DMS53 (cell line): Measurements from ENCODE around the gene LCE1A.

Source experiments
- DNase-seq: peaks from one replicate; lab custom pipeline; 2025; lab: John Stamatoyannopoulos, UW

The LCE1A gene, protein sequence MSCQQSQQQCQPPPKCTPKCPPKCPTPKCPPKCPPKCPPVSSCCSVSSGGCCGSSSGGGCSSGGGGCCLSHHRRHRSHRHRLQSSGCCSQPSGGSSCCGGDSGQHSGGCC

DNA sequence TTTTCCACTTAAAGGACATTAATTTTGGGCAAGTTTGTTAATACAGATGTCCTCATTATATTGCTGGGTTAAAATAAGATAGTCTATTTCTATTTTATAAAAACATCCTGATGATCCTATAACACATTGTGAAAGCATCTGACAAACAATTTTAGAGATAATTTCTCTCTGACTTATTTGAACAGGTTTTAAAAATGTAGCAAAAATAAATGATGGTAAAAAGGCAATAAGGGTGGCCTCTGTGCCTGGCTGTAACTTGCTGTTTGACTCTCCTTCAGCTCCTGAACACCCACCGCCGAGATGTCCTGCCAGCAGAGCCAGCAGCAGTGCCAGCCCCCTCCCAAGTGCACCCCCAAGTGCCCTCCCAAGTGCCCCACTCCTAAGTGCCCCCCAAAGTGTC is at the start of gene LCE1A:
Gene LCE1A (plus strand): TSS at position 301 of the 400 bp plus-strand sequence. CDS start 0 bp downstream, at position 301.
- no peak for DNase-seq

DNA sequence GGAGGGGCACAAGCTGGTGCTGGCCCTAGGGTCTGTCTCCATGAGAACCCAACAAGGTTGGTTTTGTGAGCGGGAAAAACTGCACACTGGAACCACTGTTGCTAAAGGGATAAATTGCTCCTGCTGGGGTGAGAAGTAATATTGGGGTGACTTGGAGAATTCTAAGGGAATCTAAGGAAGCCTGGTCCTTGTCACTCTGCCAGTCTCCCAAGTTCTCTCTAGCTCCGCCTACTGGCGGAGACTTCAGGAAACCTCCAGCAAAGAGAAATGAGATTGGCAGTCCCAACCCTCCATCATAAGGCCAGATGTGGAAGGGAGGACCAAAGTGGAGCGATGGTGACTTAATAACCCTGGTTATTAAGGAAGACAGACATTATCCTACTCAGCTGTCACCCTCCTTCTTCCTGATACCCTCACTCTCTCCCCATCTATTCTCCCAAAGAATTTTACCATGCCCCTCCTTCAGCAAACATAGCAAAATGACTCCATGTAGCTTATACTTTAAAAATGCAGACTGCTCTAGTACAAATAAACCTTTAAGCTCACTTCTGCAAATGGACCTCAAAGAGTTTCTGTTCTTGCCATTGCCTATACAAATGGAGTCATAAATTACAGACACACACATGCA is 49.6 kb upstream of the LCE1A start:
- DNase-seq, result peak; percentile 43

DNA sequence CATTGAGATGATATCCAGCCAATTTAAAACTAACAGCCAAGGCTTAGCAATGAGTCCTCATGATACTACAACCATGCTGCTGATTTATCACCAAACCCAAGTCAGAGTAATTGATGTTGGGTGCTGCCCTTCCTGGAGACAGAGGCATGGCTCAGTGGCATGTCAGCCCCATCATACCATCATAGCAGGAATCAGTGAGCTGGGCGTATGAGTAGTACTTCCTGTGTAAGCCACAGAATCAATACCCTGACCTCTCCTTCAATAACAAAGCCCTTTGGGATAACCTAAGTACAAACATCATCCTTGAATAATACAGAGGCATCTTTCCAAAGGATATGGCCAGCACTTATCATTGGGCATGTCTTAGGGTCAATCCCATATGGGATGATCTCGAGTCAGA is 44.2 kb upstream of the LCE1A start:
- no peak for DNase-seq

DNA sequence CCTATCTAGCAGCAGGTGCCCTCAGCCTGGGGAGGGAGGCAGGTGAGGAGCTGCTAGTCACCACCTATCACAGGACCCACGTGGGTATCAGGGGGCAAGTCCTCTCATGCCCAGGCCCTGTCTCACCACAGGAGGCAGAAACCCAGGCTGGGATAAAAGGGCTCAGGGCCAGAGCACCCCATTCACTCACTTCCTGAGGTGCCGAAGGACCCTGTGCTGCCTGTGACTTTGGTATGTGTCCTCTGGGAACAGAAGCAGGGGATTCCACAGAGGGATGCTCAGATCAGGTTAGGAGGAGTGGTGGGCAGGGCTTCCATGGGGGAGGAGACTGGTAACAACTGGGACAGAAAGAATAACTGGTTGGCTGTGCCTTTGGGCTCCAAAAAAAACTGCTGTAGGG is 41.2 kb upstream of the LCE1A start, which contains the start of gene LCE1E:
Gene LCE1E (plus strand): TSS at position 181 of the 400 bp plus-strand sequence. CDS start 1,043 bp downstream, outside the sequence.
- DNase-seq, result no peak

DNA sequence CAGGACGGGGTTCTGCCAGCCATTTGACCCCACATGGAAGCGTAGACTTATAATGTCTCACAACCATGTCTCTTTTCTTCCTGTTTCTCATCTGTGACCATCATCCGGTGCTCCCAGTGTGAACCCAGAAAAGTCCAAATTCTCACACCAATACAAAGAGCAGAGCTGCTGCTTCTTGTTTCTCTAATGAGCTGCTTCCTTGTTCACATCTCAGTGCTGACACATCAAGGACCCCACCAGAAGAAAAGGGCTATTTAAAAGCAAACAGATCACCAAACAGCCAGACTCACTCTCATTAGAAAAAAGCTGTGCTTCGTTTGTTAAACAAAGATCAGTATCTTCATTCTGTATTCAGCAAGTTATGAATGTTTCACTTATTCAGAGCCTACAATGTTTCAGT is 31.6 kb upstream of the LCE1A start:
- DNase-seq, result no peak

DNA sequence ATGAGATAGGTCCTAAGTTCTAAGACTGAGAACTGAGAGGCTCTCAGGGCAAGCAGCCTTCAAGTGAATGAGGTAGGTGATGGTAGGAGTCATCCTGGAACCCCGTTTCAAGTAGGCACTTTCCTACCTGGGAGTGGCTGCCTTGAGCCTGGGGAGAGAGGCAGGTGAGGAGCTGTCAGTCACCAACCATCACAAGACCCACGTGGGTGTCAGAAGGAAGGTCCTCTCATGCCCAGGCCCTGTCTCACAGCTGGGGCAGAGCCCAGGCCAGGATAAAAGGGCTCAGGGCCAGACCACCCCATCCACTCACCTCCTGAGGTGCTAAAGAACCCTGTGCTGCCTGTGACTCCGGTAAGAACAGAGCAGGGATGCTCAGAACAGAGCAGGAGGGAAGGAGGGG is 30.9 kb upstream of the LCE1A start, which contains the start of gene LCE1D:
Gene LCE1D (plus strand): TSS at position 301 of the 400 bp plus-strand sequence. CDS start 1,074 bp downstream, outside the sequence.
- no peak for DNase-seq

DNA sequence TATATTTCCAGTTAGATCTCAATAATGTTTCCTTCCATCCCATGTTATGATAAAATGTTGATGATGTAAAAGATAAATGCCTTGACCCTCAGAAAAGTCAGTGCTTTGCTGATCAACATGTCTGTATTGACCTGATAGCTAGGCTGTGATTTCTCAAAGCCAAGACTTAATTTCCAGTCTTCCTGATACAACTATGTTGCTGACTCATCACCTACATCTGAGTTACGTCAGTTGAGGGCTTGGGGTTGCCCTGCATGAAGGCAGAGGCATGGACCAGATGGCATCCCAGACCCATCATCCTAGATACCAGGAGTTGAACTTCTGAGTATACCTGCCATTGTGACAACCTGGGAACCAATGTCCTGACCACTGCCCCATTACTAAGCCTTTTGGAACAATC is 25.9 kb upstream of the LCE1A start:
- DNase-seq, result no peak

DNA sequence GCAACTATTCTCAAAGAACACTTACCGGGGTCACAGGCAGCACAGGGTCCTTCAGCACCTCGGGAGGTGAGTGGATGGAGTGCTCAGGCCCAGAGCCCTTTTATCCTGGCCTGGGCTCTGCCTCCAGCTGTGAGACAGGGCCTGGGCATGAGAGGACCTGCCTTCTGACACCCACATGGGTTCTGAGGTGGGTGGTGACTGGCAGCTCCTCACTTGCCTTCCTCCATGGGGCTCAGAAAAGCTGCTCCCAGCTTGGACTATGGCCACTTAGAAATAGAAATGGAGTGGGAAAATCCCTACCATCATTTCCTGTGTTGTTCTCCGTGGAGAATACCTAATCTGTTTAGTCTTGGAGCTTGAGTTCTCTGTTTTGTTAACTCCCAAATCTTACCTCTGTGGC is 20.7 kb upstream of the LCE1A start, which contains the start of gene LCE1C:
Gene LCE1C (minus strand): TSS at position 76 of the 400 bp plus-strand sequence. CDS start 1,173 bp downstream, outside the sequence.
- DNase-seq, result no peak

DNA sequence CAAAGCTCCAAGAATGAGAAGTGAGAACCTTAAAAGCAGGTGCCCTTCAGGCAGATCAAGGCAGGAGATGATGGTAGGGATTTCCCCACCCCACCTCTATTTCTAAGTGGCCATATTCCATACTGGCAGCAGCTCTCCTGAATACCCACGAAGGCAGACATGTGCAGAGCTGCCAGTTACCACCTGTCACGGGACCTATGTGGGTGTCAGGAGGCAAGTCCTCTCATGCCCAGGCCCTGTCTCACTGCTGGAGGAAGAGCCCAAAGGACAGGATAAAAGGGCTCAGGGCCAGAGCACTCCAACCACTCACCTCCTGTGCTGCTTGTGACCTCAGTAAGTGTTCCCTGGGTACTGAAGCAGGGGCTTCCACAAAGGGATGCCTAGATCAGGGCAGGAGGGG is 16.2 kb upstream of the LCE1A start:
- DNase-seq, result no peak

DNA sequence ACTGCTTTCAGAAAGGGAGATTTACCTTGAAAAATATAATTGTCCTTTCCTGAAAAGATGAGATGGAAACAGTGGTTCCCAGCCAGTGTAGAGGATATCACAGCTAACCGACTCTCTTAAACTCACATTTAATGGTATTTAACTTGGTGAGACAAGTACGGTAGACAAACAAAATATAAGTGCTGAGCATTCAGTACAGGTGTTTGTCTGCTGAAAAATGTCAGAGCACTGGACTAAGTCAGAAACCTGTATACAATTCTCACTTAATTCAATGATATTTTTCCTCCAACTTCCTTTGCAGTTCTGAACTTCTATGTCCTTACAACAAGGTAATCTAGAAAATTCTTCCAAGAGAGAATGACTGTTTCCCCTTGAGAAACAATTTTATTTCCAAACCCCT is 15.6 kb upstream of the LCE1A start, which contains the start of gene LCE1B:
Gene LCE1B (plus strand): TSS at position 301 of the 400 bp plus-strand sequence. CDS start 476 bp downstream, outside the sequence.
- no peak for DNase-seq

DNA sequence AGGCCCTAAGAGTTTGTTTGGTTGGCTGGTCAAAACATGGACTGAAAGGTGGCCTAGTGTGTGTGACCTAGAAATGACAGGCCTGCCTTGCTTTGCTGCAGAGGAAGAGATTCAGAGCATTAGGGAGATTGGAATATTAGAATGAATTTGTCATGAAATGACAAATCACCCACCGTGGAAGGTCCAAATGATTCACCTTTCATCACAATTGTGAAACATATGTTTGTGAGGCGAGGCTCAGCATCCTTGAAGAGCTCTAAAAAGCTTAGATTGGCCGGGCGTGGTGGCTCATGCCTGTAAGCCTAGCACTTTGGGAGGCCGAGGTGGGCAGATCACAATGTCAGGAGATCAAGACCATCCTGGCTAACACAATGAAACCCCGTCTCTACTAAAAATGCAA is 10.0 kb upstream of the LCE1A start:
- DNase-seq, result no peak

DNA sequence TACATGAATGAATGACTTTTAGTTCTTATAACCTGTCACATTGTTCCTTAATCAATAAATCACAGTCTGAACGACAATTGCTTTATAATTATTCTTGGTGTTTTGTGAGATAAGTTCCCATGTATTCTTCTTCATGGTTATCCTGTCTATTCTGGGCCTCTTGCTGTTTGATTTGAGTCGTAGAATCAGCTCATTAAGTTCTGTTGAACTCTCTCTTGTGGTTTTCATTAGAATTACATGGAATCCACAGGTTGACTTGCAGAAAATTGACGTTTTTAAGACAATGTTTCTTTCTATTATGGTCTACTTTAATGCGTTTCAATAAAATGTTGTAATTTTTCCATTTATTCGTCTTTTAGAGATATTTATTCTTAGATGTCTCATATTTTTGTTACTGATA is 4.0 kb upstream of the LCE1A start:
- DNase-seq, result no peak

DNA sequence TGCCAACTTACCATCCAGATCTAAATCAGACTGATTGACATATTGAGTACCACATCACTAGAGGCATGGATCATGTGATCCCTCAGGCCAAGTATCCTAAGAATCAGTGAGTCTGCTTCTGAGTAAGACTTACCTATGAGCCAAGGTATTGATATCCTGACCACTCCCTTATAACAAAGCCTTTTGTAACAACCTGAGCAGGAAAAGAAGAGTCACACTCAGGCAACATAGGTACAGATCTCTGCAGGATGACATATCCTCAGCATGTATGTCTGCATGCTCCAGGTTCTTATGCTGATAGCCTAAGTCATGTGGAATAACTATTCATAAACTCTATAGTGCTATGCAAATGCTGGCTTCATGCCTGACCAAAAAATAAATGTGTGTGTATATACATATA is 2.3 kb upstream of the LCE1A start:
- DNase-seq, result no peak

DNA sequence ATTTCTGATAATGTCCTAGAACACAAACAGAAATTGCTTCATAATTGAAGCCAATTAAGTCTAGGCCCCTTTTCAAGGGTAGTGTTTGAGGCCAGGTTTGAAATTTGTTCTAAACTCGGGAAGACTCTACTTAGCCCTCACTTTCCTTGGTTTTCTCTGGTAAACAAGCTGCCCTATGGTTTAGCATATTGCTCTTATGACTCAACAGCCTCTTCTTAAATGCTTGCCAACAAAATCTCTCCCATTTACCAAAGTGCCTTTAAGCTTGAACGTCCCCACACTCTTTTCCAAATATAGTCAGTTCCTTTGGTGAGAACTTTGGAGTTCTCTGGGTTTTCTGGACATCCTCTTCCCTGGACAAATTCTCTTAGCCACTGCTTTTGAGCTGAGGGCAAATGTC is 9.6 kb downstream of the LCE1A start:
- DNase-seq, result no peak

DNA sequence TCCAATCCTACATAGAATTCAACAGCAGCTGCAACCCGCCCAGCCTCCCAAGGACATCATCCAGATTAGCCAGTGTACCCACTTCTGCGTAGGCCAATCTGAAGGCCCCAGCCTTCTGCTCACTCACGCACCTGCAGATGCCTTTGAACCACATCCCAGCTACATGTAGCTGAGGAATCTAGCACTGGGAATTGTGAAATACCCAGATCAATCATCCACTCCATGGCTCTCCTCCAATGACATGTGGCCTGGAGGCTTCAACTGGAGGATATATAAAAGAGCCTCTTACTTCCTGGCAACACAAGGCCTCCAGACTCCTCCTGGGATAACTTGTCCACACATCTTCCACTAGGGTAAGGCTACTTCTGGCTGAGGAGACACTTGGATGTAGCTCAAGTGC is 15.3 kb downstream of the LCE1A start, which contains the start of gene LCE6A:
Gene LCE6A (plus strand): TSS at position 301 of the 400 bp plus-strand sequence. CDS start 665 bp downstream, outside the sequence.
- DNase-seq, result no peak

DNA sequence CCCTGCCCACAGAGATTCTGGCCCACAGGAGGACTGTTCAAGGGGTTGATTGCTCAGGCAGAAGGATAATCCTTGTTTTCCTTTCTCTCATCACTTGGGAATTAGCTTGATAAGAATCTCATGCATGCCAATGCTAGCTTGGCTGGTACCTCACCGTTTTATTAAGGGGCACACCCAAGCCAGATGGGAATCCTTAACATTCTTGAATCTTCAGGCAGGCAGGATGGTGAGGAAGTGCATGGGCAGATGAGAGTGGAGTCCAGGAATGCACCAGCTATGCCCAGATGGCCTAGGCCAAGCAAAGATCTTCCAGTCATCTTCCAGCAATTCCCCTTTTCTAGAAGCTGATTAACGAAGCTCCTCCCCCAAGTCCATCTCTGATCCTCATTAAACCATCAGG is 28.4 kb downstream of the LCE1A start:
- DNase-seq, result no peak

DNA sequence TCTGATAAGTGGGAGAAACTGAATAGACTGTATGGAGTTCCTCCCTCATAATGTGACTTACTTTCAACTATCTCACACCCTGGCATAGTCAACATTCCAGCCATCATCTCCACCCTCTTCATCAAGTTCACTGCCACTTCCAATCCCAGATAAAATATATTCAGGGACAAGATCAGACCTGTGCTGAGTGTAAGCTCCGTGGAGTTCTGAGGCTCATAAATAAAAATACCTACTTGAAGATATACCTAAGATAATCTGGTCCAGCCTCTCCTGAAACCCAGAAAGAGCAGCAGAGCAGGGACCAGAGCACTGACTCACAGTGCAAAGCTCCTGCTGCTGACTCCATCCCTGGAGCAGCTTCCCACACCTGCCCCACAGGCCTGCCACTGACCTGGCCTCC is 30.8 kb downstream of the LCE1A start:
- no peak for DNase-seq

DNA sequence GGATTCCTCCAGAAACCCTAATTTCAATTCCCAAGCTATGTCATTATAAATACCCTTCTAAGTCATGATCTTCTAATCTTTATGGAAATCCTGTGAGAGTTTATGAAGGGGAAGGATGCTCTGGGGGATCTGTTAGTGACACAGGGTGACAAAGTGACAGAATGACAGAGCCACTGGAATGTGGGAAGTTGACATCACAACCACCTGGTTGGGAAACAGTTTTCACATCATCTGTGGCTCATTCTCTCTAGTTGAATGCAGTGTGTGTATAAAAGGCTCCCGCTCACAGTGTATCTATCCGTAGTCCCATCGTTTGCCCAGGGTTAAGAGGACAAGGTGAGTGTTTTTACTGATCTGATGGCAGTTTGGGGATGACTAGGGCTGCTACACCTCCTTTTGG is 32.4 kb downstream of the LCE1A start, which contains the start of gene LCE7A:
Gene LCE7A (plus strand): TSS at position 301 of the 400 bp plus-strand sequence. CDS start 702 bp downstream, outside the sequence.
- no peak for DNase-seq

DNA sequence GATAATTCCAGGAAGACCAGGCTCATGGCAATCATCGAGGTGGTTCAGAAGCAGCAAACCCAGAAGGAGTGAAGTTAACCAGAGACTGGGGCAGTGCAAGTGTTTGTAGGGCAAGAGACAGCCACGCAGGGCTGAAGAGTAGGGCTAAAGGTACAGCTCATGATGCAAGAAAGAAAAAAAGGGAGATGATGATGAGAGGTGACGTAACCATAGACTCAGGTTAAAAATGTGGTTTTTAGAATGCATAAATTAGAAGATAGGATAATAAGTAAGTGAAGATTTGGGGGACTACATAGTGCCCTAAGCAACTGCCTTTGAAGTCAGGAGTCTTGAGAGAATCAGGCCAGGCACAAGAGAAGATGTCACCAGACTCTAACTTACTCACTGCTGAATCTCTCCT is 32.9 kb downstream of the LCE1A start:
- DNase-seq, result no peak

DNA sequence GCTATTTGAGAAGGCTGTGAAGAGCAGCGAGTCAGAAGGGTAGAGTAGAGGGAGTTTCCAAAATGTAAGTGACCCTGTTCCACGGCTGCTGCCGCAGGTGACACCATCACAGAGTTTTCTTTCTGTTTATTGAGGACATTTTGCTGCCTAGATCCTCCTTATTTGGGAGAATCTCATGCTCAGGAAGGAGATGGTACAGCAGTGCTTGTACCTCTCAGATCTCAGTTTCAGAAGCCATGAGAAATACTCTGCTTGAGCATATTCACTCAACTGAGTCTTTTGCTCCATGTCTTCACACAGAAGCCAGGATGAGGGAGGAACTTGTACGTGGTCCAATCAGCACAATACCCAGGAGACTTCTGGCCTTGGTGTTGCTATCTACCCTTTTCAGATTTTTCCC is 34.1 kb downstream of the LCE1A start:
- DNase-seq, result no peak

DNA sequence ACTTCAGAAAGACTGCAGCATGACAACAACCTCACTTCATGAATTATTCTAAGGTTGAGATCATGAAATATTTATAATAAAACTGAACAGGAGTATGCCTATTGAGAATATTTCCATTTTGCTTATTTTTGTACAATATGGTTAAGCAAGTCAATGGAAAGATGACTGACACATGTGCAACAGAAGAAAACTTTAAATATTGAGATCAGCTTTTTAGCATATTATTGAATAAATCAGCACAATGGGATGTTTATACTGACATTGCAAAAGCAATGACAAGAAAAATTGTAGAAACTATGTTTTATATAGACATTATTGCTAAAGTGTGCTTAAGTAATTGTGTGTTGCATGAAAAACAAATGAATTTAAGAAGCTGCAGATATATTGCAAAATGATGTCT is 37.2 kb downstream of the LCE1A start:
- no peak for DNase-seq

DNA sequence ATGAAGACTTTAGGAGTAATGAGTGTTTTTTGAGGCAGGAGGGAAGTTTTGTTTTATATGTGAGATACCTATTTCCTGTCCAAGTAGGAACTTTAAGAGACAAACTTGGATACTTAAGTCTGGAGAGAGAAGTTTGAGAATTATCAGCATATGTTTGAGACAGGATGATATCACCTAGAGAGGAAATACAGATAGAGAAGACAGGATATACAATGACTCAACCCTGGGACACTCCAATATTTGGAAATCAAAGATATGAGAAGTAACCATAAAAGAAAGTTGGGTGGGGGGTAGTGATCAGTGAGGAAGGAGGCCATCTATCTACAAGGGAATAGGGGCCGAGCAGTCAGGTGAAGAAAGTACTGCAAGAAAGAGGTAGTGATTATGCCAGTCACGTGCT is 39.0 kb downstream of the LCE1A start:
- DNase-seq, result no peak

DNA sequence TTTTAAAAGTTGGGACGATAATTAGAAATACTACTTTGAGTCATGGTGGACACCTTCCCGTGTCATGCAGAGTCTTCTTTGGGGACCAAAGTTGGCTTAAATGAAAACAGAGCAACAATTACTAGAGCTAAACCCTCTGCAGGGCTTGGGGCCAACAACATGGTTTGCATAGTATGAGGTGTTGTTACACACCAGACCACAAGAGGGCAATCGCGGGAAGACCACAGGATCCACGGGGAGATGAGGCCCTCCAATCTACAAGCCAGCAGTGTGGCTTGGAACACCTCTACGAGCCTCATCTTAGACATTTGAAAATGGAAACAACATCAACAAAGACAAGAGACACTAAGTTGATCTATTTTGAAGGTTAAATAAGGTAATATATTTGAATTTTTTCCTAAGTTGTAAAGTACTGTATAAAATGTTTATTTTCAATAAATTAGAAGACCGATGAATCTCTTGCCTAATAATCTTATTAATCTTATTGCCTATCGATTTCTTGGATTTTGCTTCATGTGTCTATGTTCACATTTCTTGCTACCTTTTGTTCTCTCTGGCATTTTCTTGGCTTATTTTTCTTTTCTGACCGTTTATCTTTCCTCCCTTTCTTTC is 42.6 kb downstream of the LCE1A start:
- peak; percentile 80 for DNase-seq
